Astrocyte of the spinal cord (primary cell): ENCODE measurements around the gene KBTBD8.

Experiments
- DNase-seq: peaks from one replicate; pipeline ENCODE4 v3.0.0; 2011; ENCODE audit warnings: low read depth, low spot score
- H3K4me3 ChIP-seq: 2 replicates; pipeline ENCODE4 v1.5.1; 2011; ENCODE audit warnings: low read depth, mild to moderate bottlenecking, low read length, moderate library complexity
- in situ Hi-C: cut with HindIII; loops from 2 replicates; pipeline ENCODE4 v1.10.0; 2017; ENCODE audit warnings: low sequenced_read_pairs
- TF ChIP-seq, protein P1 (sequence below): IDR thresholded peaks from 2 replicates; pipeline ENCODE4 v1.5.1; 2012; ENCODE audit warnings: low read depth, mild to moderate bottlenecking, low read length, inconsistent platforms

KBTBD8 gene

DNA sequence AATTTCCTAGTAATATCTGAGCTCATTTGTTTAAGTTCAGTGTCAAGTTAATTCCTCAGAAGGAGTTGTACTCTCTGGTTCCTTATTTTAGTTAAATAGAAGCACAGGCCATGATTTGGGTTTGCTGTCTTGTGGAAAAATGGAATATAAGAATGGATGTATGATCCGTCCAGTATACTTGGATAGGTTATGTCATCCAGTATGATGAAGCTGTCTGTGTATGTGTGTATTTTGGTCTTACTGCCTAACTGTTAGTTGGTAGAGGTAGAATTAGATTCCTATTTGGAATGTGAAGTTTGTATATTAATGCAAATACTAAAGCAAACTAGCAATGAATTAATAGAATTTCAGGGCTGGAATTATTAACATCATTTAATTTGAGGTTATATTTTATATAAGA lies 7.9 kb downstream of the KBTBD8 start:
- in situ Hi-C loops: no loop called here

DNA sequence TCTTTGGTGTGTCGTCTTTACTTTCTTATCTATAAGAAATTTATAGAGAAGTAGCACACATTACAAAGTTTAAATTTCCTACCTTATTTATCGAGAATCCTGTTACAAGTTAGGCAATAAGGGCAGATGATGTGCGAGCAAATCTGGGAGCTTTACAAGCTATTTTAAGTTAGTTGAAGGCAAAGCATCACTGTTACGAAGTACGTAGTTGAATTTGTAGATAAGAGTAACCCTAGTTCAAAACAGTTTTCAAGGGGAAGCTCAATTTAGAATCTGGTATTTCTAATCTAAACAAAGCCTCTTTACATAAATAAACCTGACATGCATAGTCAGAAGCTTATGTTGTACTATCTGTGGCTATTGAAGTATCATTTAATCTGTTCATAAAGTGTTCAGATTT lies 8.4 kb downstream of the KBTBD8 start:
- DNase-seq: peak; percentile 30
- in situ Hi-C loops: no loop called here
- no peak overlapping the region for H3K4me3 ChIP-seq
- TF ChIP-seq, protein P1, sequence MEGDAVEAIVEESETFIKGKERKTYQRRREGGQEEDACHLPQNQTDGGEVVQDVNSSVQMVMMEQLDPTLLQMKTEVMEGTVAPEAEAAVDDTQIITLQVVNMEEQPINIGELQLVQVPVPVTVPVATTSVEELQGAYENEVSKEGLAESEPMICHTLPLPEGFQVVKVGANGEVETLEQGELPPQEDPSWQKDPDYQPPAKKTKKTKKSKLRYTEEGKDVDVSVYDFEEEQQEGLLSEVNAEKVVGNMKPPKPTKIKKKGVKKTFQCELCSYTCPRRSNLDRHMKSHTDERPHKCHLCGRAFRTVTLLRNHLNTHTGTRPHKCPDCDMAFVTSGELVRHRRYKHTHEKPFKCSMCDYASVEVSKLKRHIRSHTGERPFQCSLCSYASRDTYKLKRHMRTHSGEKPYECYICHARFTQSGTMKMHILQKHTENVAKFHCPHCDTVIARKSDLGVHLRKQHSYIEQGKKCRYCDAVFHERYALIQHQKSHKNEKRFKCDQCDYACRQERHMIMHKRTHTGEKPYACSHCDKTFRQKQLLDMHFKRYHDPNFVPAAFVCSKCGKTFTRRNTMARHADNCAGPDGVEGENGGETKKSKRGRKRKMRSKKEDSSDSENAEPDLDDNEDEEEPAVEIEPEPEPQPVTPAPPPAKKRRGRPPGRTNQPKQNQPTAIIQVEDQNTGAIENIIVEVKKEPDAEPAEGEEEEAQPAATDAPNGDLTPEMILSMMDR: no peak

More for the DNA sequence above, 7.9 kb downstream of the KBTBD8 start:
- no peak overlapping the region for H3K4me3 ChIP-seq
- no peak for DNase-seq
- TF ChIP-seq, protein P1: no peak

DNA sequence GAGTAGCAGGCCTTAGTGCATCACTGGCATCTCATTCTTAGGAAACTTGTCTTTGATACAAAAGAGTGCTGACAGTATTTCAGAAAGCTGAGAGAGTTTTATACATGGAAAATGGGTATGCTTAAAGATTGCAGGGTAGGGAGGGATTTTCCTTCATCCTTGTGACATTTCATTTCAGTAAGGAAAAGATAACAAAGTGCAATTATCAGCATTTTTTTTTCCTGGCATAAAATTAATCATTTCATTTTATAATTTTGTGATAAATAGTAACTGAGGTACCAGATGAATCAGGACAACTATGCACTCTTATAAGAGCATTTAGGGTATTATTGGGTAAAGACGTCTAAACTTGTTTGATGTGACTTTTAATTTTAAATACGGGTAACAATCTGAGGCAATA lies 10.3 kb downstream of the KBTBD8 start:
- TF ChIP-seq, protein P1: no peak

DNA sequence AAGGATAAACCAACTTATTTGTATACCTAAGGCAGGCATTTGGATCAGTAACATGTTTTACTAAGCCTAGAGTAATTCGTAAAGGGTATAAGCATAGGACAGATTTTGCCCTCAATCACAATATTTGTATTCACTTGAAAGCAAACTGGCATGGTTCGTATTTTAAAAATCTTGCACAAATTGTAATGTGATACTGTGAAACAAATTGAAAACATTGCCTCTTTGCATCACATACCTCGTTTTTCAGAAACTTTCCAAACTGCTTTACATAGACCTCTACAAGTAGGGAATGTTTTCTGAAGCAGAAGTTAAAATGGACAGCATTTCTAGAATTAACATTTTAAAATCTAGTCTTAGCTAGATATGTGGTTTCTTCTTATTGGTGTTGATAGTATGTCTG lies 11.6 kb downstream of the KBTBD8 start:
- no peak for DNase-seq
- in situ Hi-C loops: no loop called here
- no peak overlapping the region for H3K4me3 ChIP-seq
- TF ChIP-seq, protein P1: no peak

More for the DNA sequence above, 10.3 kb downstream of the KBTBD8 start:
- H3K4me3 ChIP-seq: no peak overlapping the region
- in situ Hi-C loops: no loop called here
- DNase-seq: no peak

DNA sequence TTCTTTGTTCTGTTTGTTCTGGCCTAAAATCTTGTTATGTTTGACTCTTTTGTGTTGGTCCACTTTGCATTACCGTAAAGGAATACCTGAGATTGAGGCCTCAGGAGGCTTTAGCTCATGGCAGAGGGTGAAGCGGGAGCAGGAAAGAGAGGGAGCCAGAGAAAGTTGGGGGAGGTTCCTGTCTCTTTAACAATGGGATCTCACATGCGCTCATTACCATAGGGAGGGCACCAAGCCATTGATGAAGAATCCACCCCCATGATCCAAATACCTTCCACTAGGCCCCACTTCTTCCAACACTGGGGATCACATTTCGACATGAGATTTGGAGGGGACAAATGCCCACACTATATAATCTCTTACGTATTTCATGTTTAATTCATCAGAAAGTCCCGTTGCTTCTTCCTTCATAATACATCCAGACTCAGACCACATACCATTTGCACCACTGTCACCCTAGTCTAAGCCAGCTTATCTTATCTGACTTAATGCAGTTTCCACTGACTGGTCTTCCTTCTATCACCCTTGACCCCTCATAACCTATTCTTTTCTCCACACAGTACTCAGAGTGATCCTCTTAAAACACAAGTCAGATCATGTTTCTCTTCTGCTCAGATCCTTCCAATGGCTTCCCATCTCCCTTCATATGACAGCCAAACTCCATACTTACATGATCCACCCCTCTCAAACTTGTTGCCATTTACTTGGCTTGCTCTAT lies 13.5 kb downstream of the KBTBD8 start:
- in situ Hi-C loops: no loop called here
- DNase-seq: no peak
- TF ChIP-seq, protein P1: no peak

DNA sequence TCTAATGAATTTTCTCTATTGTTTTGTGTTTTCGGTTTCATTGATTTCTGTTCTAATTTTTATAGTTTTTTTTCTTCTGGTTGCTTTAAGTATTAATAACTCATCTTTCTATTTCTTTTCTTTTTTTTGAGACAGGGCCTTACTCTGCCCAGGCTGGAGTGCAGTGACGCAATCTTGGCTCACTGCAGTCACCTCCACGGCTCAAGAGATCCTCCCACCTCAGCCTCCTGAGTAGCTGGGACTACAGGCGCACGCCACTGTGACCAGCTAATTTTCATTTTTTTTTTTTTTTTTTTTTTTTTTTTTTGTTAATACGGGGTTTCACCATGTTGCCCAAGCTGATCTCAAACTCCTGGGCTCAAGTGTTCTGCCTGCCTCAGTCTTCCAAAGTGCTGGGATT lies 14.5 kb downstream of the KBTBD8 start:
- DNase-seq: no peak
- no peak overlapping the region for H3K4me3 ChIP-seq
- TF ChIP-seq, protein P1: no peak
- in situ Hi-C loops: no loop called here

More for the DNA sequence above, 13.5 kb downstream of the KBTBD8 start:
- no peak overlapping the region for H3K4me3 ChIP-seq
